NCI-H345 treated with DMSO at 0.1 percent for 48 hours (cell line): Measurements from ENCODE around the gene ZNF394.
"Not testable (repeated sequence)": the region's sequence is repeated elsewhere in the genome, so short reads cannot be mapped to it uniquely, and the experiment has no call there.

Experiments
- DNase-seq: peaks from one replicate; lab custom pipeline; 2025; ENCODE audit not compliant: unreplicated experiment; lab: John Stamatoyannopoulos, UW

The ZNF394 gene

GRCh38 chr7:99499721-99500636 is at the start of gene ZNF394:
Gene ZNF394, minus strand, starts transcription at chr7:99500281. Its CDS starts 188 bp downstream, at chr7:99500093.
- DNase-seq, result peak; percentile 84

- DNase-seq, result not testable (repeated sequence)
These were observed 49.5 kb upstream of the ZNF394 start for GRCh38 chr7:99549545-99549944.

- DNase-seq, result not testable (repeated sequence)
These were observed 45.2 kb upstream of the ZNF394 start for GRCh38 chr7:99545308-99545707.

- no peak for DNase-seq
These were observed 43.8 kb upstream of the ZNF394 start for GRCh38 chr7:99543916-99544315.

GRCh38 chr7:99543081-99543671 is 43.1 kb upstream of the ZNF394 start:
- DNase-seq, result no peak

- no peak for DNase-seq
These were observed 41.1 kb upstream of the ZNF394 start for GRCh38 chr7:99541212-99541611.

GRCh38 chr7:99540542-99540941 is 40.5 kb upstream of the ZNF394 start:
- DNase-seq, result no peak

- DNase-seq, result no peak
These were observed 39.2 kb upstream of the ZNF394 start for GRCh38 chr7:99539213-99539811.

GRCh38 chr7:99535667-99536066 is 35.6 kb upstream of the ZNF394 start:
- DNase-seq, result no peak

GRCh38 chr7:99531354-99531765 is 31.3 kb upstream of the ZNF394 start:
- DNase-seq, result no peak

GRCh38 chr7:99525713-99526440 is 25.8 kb upstream of the ZNF394 start:
- no peak for DNase-seq

GRCh38 chr7:99521399-99521798 is 21.3 kb upstream of the ZNF394 start:
- no peak for DNase-seq

GRCh38 chr7:99514050-99514449 is 14.0 kb upstream of the ZNF394 start:
- no peak for DNase-seq

GRCh38 chr7:99505324-99505662 is 5.2 kb upstream of the ZNF394 start:
- DNase-seq, result no peak

- DNase-seq, result peak; percentile 86
These were observed 4.7 kb upstream of the ZNF394 start, which contains the start of gene ZKSCAN5 for GRCh38 chr7:99504603-99505323. Gene ZKSCAN5, plus strand, starts transcription at chr7:99504662. Its CDS starts 1,383 bp downstream, at chr7:99506045.

GRCh38 chr7:99504281-99504602 is 4.2 kb upstream of the ZNF394 start:
- peak; percentile 94 for DNase-seq

- not testable (repeated sequence) for DNase-seq
These were observed 1.2 kb upstream of the ZNF394 start for GRCh38 chr7:99501236-99501635.

GRCh38 chr7:99500637-99501009 is 542 bp upstream of the ZNF394 start:
- DNase-seq, result no peak

- DNase-seq, result no peak
These were observed 735 bp downstream of the ZNF394 start for GRCh38 chr7:99499371-99499720.

GRCh38 chr7:99498546-99498944 is 1.5 kb downstream of the ZNF394 start:
- DNase-seq, result no peak
